Measurements from ENCODE around the gene OSGEP. TPM values are rescaled to one million over a fixed set of nuclear protein-coding genes. Genes with fewer than 3 reads are reported as not detected.

The OSGEP gene
- total RNA-seq, 2 donors from 2014 or later, result 48.9 to 55.3 TPM

GRCh38 chr14:20486684-20487395 lies 32.2 kb upstream of the OSGEP start:
- Mint-ChIP-seq H3K27me3 (no peaks in the 10 kb centered on the region), H3K4me1 (peaks cover 53% of the 10 kb centered on the region), H3K4me3 (peak overlapping the region; percentile 52), H3K27ac (peak overlapping the region; percentile 91), H3K36me3 (ENCODE audit: low read depth) (no peaks in the 10 kb centered on the region)
- no peak for DNase-seq
- H3K9me3 ChIP-seq (ENCODE audit: control insufficient read depth, low read length, poor library complexity, severe bottlenecking), result no peaks in the 10 kb centered on the region
- peak; percentile 27 for ATAC-seq

GRCh38 chr14:20485900-20486299 lies 31.3 kb upstream of the OSGEP start:
- Mint-ChIP-seq H3K27ac (no peak overlapping the region), H3K4me1 (peaks cover 55% of the 10 kb centered on the region), H3K36me3 (ENCODE audit: low read depth) (no peaks in the 10 kb centered on the region), H3K27me3 (no peaks in the 10 kb centered on the region), H3K4me3 (no peak overlapping the region)
- ATAC-seq (no peak), DNase-seq (no peak)
- H3K9me3 ChIP-seq (ENCODE audit: control insufficient read depth, low read length, poor library complexity, severe bottlenecking), result no peaks in the 10 kb centered on the region

- no peak for DNase-seq
- H3K36me3 Mint-ChIP-seq (ENCODE audit: low read depth), result peaks cover 5% of the 10 kb centered on the region
- H3K9me3 ChIP-seq (ENCODE audit: control insufficient read depth, low read length, poor library complexity, severe bottlenecking), result no peaks in the 10 kb centered on the region
- no peak overlapping the region for H3K4me3 Mint-ChIP-seq
- ATAC-seq, result no peak
- H3K4me1 Mint-ChIP-seq, result peaks cover 49% of the 10 kb centered on the region
- H3K27ac Mint-ChIP-seq, result peak overlapping the region; percentile 84
- H3K27me3 Mint-ChIP-seq, result no peaks in the 10 kb centered on the region
Measured at GRCh38 chr14:20482382-20482781, 27.8 kb upstream of the OSGEP start.

GRCh38 chr14:20478894-20479293 lies 24.3 kb upstream of the OSGEP start:
- H3K4me1 Mint-ChIP-seq, result peaks cover 72% of the 10 kb centered on the region
- no peak overlapping the region for H3K4me3 Mint-ChIP-seq
- H3K27me3 Mint-ChIP-seq, result no peaks in the 10 kb centered on the region
- H3K27ac Mint-ChIP-seq, result peak overlapping the region; percentile 84
- H3K9me3 ChIP-seq (ENCODE audit: control insufficient read depth, low read length, poor library complexity, severe bottlenecking), result no peaks in the 10 kb centered on the region
- H3K36me3 Mint-ChIP-seq (ENCODE audit: low read depth), result peaks cover 16% of the 10 kb centered on the region
- DNase-seq (no peak), ATAC-seq (no peak)

GRCh38 chr14:20477211-20477876 lies 22.7 kb upstream of the OSGEP start:
- DNase-seq (peak in 1 of 3 donors; percentile 11), ATAC-seq (peak; percentile 73)
- H3K4me1 Mint-ChIP-seq, result peaks cover 75% of the 10 kb centered on the region
- peaks cover 21% of the 10 kb centered on the region for H3K36me3 Mint-ChIP-seq (ENCODE audit: low read depth)
- no peaks in the 10 kb centered on the region for H3K9me3 ChIP-seq (ENCODE audit: control insufficient read depth, low read length, poor library complexity, severe bottlenecking)
- H3K4me3 Mint-ChIP-seq, result peak overlapping the region; percentile 80
- peak overlapping the region; percentile 84 for H3K27ac Mint-ChIP-seq
- no peaks in the 10 kb centered on the region for H3K27me3 Mint-ChIP-seq

- H3K36me3 Mint-ChIP-seq (ENCODE audit: low read depth), result peaks cover 22% of the 10 kb centered on the region
- no peaks in the 10 kb centered on the region for H3K9me3 ChIP-seq (ENCODE audit: control insufficient read depth, low read length, poor library complexity, severe bottlenecking)
- ATAC-seq (peak; percentile 5), DNase-seq (no peak)
- peak overlapping the region; percentile 80 for H3K4me3 Mint-ChIP-seq
- H3K4me1 Mint-ChIP-seq, result peaks cover 76% of the 10 kb centered on the region
- peak overlapping the region; percentile 84 for H3K27ac Mint-ChIP-seq
- no peaks in the 10 kb centered on the region for H3K27me3 Mint-ChIP-seq
Measured at GRCh38 chr14:20476776-20477175, 22.2 kb upstream of the OSGEP start.

GRCh38 chr14:20472536-20473169 lies 18.0 kb upstream of the OSGEP start:
- H3K27ac Mint-ChIP-seq, result peak overlapping the region; percentile 91
- ATAC-seq (no peak), DNase-seq (no peak)
- H3K9me3 ChIP-seq (ENCODE audit: control insufficient read depth, low read length, poor library complexity, severe bottlenecking), result no peaks in the 10 kb centered on the region
- peaks cover 76% of the 10 kb centered on the region for H3K4me1 Mint-ChIP-seq
- H3K4me3 Mint-ChIP-seq, result peak overlapping the region; percentile 84
- H3K36me3 Mint-ChIP-seq (ENCODE audit: low read depth), result peaks cover 21% of the 10 kb centered on the region
- H3K27me3 Mint-ChIP-seq, result no peaks in the 10 kb centered on the region

- Mint-ChIP-seq H3K27me3 (no peaks in the 10 kb centered on the region), H3K36me3 (ENCODE audit: low read depth) (peaks cover 18% of the 10 kb centered on the region), H3K4me3 (peak overlapping the region; percentile 100), H3K4me1 (peaks cover 59% of the 10 kb centered on the region), H3K27ac (peak overlapping the region; percentile 97)
- DNase-seq, result no peak
- H3K9me3 ChIP-seq (ENCODE audit: control insufficient read depth, low read length, poor library complexity, severe bottlenecking), result no peaks in the 10 kb centered on the region
- ATAC-seq, result no peak
Measured at GRCh38 chr14:20470603-20470901, 15.9 kb upstream of the OSGEP start.

- no peaks in the 10 kb centered on the region for H3K9me3 ChIP-seq (ENCODE audit: control insufficient read depth, low read length, poor library complexity, severe bottlenecking)
- peak overlapping the region; percentile 97 for H3K27ac Mint-ChIP-seq
- H3K4me3 Mint-ChIP-seq, result peak overlapping the region; percentile 100
- H3K27me3 Mint-ChIP-seq, result no peaks in the 10 kb centered on the region
- peaks cover 16% of the 10 kb centered on the region for H3K36me3 Mint-ChIP-seq (ENCODE audit: low read depth)
- ATAC-seq (peak; percentile 37), DNase-seq (peak in 2 of 3 donors; percentile 11 to 28)
- H3K4me1 Mint-ChIP-seq, result peaks cover 54% of the 10 kb centered on the region
Measured at GRCh38 chr14:20469890-20470602, 15.4 kb upstream of the OSGEP start.

GRCh38 chr14:20469242-20469889 lies 14.8 kb upstream of the OSGEP start, which contains the start of gene PNP:
Gene PNP (plus strand): TSS chr14:20469406. CDS start chr14:20469525, 119 bp downstream.
- H3K9me3 ChIP-seq (ENCODE audit: control insufficient read depth, low read length, poor library complexity, severe bottlenecking), result no peaks in the 10 kb centered on the region
- DNase-seq (peak; percentile 71 to 84 (median 81)), ATAC-seq (peak; percentile 94)
- Mint-ChIP-seq H3K27me3 (no peaks in the 10 kb centered on the region), H3K4me1 (peaks cover 50% of the 10 kb centered on the region), H3K27ac (peak within 1 kb of the TSS; percentile 97), H3K36me3 (ENCODE audit: low read depth) (peaks cover 12% of the 10 kb centered on the region), H3K4me3 (peak within 1 kb of the TSS; percentile 100)

GRCh38 chr14:20468764-20469241 lies 14.2 kb upstream of the OSGEP start:
- H3K9me3 ChIP-seq (ENCODE audit: control insufficient read depth, low read length, poor library complexity, severe bottlenecking), result no peaks in the 10 kb centered on the region
- no peak for ATAC-seq
- Mint-ChIP-seq H3K36me3 (ENCODE audit: low read depth) (peaks cover 9% of the 10 kb centered on the region), H3K27ac (peak overlapping the region; percentile 97), H3K4me3 (peak overlapping the region; percentile 100), H3K4me1 (peaks cover 44% of the 10 kb centered on the region), H3K27me3 (no peaks in the 10 kb centered on the region)
- DNase-seq, result no peak

GRCh38 chr14:20461225-20462141 lies 6.9 kb upstream of the OSGEP start, which contains the start of gene PIP4P1:
Gene PIP4P1 (minus strand): TSS chr14:20461434. CDS start chr14:20461325, 109 bp downstream.
- DNase-seq, result peak; percentile 96 to 98 (median 98)
- no peaks in the 10 kb centered on the region for H3K27me3 Mint-ChIP-seq
- peak within 1 kb of the TSS; percentile 96 for H3K4me3 Mint-ChIP-seq
- H3K4me1 Mint-ChIP-seq, result peaks cover 32% of the 10 kb centered on the region
- peaks cover 9% of the 10 kb centered on the region for H3K36me3 Mint-ChIP-seq (ENCODE audit: low read depth)
- ATAC-seq, result peak; percentile 90
- peak within 1 kb of the TSS; percentile 82 for H3K27ac Mint-ChIP-seq
- no peaks in the 10 kb centered on the region for H3K9me3 ChIP-seq (ENCODE audit: control insufficient read depth, low read length, poor library complexity, severe bottlenecking)

Data from T-helper 17 cell (primary cell).